ENCODE results near the gene ID1. TPM values are rescaled to one million over a fixed set of nuclear protein-coding genes. Genes with fewer than 3 reads are reported as not detected.

ID1 gene
- total and polyA plus RNA-seq, 2 of the 13 experiments (the other 11 are each of a cell fraction or from before 2014, with no cell fraction given), result 320 to 419 TPM

DNA sequence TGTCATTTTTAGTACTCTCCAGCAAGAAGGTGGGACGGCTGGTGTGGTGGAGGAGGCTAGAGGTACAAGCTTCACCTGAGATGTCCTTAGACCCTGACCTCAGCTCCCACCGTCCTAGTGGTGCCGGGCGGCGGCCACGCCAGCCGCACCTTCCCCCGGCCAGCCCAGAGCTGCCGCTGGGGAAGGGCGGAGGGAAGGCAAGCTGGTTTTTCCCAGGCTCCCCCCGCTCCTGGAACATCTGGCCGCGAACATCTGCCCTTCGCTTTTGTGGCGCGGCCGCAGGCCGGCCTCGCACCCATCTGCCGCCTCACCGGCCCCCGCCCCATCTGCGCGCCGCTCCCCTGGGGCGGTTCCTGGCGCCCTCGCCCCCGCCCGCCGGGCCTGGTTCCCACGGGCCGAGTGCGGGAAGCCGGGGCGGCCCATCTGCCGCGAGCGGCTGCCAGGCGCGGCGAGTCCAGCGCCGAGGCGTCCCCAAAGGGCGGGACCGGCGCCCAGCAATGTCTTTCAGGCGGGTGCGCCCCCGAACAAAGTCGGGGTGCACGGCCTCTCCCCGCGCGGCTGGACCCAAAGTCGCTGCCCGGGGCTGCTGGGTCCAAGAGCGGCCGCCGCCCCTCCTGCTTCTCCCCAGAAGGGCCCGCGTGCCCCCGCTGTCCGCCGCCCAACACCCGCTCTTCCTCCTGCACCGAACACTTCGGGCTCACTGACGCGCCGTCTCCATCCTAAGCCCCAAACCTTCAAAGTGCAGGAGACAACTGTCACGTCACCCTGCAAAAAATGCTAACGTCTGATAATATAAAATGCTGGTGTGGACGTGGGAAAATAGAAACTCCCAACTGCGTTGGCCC is 17.3 kb upstream of the ID1 start (continued):
- TF ChIP-seq, protein P1, sequence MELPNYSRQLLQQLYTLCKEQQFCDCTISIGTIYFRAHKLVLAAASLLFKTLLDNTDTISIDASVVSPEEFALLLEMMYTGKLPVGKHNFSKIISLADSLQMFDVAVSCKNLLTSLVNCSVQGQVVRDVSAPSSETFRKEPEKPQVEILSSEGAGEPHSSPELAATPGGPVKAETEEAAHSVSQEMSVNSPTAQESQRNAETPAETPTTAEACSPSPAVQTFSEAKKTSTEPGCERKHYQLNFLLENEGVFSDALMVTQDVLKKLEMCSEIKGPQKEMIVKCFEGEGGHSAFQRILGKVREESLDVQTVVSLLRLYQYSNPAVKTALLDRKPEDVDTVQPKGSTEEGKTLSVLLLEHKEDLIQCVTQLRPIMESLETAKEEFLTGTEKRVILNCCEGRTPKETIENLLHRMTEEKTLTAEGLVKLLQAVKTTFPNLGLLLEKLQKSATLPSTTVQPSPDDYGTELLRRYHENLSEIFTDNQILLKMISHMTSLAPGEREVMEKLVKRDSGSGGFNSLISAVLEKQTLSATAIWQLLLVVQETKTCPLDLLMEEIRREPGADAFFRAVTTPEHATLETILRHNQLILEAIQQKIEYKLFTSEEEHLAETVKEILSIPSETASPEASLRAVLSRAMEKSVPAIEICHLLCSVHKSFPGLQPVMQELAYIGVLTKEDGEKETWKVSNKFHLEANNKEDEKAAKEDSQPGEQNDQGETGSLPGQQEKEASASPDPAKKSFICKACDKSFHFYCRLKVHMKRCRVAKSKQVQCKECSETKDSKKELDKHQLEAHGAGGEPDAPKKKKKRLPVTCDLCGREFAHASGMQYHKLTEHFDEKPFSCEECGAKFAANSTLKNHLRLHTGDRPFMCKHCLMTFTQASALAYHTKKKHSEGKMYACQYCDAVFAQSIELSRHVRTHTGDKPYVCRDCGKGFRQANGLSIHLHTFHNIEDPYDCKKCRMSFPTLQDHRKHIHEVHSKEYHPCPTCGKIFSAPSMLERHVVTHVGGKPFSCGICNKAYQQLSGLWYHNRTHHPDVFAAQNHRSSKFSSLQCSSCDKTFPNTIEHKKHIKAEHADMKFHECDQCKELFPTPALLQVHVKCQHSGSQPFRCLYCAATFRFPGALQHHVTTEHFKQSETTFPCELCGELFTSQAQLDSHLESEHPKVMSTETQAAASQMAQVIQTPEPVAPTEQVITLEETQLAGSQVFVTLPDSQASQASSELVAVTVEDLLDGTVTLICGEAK (IDR thresholded peaks at IDR 0.05), result no peak
- TF ChIP-seq, protein P1 (CRISPR knock-in tag; IDR thresholded peaks at IDR 0.05), result peak; percentile 54; the same call in 1 of the 2 replicates
- TF ChIP-seq SMC3 (IDR thresholded peaks at IDR 0.05; ENCODE audit: low read length) (no peak), DMAP1 (CRISPR knock-in tag; IDR thresholded peaks at IDR 0.05) (peak; percentile 34; the same call in 1 of the 2 replicates), ZNF766 (CRISPR knock-in tag; IDR thresholded peaks at IDR 0.05; ENCODE audit: borderline replicate concordance) (peak; percentile 28; the same call in 1 of the 2 replicates), RBM22 (optimal IDR thresholded peaks at IDR 0.05; ENCODE audit: low read length) (no peak), AHR (CRISPR knock-in tag; IDR thresholded peaks at IDR 0.05) (peak; percentile 59; the same call in 1 of the 2 replicates), KLF12 (CRISPR knock-in tag; IDR thresholded peaks at IDR 0.05; ENCODE audit: borderline replicate concordance) (0 out of 2 replicates have a peak, but pooled peaks have one; percentile 39)
- TF ChIP-seq, protein P2, sequence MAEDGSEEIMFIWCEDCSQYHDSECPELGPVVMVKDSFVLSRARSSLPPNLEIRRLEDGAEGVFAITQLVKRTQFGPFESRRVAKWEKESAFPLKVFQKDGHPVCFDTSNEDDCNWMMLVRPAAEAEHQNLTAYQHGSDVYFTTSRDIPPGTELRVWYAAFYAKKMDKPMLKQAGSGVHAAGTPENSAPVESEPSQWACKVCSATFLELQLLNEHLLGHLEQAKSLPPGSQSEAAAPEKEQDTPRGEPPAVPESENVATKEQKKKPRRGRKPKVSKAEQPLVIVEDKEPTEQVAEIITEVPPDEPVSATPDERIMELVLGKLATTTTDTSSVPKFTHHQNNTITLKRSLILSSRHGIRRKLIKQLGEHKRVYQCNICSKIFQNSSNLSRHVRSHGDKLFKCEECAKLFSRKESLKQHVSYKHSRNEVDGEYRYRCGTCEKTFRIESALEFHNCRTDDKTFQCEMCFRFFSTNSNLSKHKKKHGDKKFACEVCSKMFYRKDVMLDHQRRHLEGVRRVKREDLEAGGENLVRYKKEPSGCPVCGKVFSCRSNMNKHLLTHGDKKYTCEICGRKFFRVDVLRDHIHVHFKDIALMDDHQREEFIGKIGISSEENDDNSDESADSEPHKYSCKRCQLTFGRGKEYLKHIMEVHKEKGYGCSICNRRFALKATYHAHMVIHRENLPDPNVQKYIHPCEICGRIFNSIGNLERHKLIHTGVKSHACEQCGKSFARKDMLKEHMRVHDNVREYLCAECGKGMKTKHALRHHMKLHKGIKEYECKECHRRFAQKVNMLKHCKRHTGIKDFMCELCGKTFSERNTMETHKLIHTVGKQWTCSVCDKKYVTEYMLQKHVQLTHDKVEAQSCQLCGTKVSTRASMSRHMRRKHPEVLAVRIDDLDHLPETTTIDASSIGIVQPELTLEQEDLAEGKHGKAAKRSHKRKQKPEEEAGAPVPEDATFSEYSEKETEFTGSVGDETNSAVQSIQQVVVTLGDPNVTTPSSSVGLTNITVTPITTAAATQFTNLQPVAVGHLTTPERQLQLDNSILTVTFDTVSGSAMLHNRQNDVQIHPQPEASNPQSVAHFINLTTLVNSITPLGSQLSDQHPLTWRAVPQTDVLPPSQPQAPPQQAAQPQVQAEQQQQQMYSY (CRISPR knock-in tag; IDR thresholded peaks at IDR 0.05), result peak; percentile 6; the same call in 1 of the 2 replicates
- TF ChIP-seq, protein P3, sequence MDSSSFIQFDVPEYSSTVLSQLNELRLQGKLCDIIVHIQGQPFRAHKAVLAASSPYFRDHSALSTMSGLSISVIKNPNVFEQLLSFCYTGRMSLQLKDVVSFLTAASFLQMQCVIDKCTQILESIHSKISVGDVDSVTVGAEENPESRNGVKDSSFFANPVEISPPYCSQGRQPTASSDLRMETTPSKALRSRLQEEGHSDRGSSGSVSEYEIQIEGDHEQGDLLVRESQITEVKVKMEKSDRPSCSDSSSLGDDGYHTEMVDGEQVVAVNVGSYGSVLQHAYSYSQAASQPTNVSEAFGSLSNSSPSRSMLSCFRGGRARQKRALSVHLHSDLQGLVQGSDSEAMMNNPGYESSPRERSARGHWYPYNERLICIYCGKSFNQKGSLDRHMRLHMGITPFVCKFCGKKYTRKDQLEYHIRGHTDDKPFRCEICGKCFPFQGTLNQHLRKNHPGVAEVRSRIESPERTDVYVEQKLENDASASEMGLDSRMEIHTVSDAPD (CRISPR knock-in tag; IDR thresholded peaks at IDR 0.05), result peak; percentile 25; the same call in 1 of the 2 replicates
- TF ChIP-seq, protein P4, sequence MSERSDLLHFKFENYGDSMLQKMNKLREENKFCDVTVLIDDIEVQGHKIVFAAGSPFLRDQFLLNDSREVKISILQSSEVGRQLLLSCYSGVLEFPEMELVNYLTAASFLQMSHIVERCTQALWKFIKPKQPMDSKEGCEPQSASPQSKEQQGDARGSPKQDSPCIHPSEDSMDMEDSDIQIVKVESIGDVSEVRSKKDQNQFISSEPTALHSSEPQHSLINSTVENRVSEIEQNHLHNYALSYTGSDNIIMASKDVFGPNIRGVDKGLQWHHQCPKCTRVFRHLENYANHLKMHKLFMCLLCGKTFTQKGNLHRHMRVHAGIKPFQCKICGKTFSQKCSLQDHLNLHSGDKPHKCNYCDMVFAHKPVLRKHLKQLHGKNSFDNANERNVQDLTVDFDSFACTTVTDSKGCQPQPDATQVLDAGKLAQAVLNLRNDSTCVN (CRISPR knock-in tag; IDR thresholded peaks at IDR 0.05; ENCODE audit: borderline replicate concordance), result no peak

Measured in HepG2 (cell line).